HG02870 (cell line): ENCODE measurements around the gene BICRA.
"Not testable (repeated sequence)": the region's sequence is repeated elsewhere in the genome, so short reads cannot be mapped to it uniquely, and the experiment has no call there.

Experiments used
- ATAC-seq: cut with Tn5 transposase; IDR thresholded peaks from one replicate; pipeline ENCODE4 v1.9.1; 2021; ENCODE audit warnings: mild to moderate bottlenecking, moderate library complexity; ENCODE audit not compliant: unreplicated experiment

The BICRA gene

DNA sequence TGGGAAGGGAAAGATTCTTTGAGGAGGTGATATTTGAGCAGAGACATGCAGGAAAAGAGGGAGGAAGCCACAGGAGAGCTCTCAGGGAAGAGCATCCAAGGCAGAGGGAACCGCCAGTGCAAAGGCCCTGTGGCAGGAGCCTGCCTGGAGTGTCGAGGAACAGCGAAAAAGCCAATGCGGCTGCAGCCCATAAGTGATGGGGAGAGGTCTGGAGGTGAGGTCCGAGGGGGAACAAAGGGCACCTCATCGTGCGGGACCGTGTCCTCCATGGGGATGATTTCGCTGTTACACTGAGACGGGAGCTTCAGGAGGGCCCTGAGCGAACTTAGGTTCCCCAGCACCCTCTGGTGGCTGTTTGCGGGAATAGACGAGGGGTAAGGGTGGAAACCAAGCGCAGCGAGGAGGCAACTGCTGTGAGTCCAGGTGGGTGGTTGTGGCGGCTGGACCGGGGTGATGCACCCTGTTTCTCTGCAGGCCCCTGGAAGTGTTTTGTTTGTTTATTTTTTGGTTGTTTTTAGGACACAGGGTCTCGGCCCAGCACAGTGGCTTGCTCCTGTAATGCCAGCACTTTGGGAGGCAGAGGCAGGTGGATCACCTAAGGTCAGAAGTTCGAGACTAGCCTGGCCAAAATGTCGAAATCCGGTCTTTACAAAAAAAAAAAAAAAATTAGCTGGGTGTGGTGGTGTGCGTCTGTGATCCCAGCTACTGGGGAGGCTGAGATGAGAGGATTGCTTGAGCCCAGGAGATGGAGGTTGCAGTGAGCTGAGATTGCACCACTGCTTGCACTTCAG, 98.4 kb downstream of the BICRA start:
- no peak for ATAC-seq

DNA sequence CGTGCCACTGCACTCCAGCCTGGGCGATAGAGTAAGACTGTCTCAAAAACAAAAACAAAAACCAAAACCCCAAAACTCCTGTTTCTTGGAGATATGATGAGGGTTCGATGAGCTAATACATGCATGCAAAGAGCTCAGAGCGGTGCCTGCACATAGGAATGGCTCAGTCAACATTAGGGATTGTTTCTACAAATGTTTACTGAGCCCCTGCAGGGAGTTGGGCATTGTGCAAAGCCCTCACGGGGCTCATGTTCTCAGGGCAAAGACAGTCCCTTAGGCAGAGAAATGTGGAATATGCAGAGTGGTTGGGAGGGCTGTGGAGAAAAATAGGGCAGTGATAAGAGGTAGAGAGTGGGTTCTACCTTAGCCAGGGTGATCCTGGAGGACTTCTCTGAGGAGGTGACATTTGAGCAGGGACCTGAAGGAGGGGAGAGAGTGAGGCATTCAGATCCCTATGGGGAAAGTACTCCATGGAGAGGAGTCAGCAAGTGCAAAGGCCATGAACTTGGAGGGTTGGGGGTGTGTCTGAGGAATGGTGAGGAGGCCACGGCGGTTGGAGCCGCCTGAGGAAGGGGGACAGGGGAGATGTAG, 102.8 kb downstream of the BICRA start:
- no peak for ATAC-seq

DNA sequence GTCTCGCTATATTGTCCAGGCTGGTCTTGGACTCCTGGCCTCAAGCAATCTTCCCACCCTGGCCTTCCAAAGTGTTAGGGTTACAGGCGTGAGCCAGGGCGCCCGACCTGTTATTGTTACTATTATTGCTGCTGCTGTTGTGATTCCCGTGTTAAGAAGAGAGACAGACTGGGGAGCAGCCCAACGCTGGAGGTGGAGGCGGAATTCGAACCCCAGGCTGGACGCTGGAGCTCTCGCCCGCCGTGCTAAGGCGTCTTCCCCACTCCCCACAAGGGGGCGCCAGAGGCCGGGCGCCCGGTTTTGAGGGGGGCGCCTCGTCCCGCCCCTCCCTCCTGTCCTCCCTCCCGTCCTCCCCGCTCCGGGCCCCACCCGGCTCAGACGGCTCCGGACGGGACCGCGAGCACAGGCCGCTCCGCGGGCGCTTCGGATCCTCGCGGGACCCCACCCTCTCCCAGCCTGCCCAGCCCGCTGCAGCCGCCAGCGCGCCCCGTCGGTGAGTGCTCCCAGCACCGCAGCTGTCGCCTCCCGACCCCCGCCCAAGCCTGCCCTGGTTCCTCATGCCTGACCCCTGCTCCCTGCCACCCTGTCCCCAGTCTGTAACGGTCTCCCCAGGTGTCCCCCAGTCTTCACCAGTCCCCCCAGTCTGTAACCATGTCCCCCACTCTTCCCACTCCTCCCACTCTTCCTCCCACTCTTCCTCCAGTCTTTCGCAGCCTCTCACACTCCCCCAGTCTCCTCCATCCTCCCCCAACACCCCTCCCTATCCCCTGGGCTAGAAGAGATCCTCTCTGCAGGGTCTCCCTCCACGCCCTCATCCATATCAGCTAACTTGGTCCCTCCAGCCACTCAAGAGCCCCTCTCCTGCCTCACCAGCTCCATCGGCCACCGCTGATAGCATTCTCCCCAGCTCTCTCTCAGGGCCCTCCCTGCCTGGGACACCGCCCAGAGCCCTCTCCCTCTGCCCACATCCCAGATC, 104.4 kb downstream of the BICRA start, which contains the start of gene EHD2:
Gene EHD2, plus strand, starts transcription at position 377 of the 976 bp plus-strand sequence. CDS start 3,191 bp downstream, outside the sequence.
- ATAC-seq, result no peak

DNA sequence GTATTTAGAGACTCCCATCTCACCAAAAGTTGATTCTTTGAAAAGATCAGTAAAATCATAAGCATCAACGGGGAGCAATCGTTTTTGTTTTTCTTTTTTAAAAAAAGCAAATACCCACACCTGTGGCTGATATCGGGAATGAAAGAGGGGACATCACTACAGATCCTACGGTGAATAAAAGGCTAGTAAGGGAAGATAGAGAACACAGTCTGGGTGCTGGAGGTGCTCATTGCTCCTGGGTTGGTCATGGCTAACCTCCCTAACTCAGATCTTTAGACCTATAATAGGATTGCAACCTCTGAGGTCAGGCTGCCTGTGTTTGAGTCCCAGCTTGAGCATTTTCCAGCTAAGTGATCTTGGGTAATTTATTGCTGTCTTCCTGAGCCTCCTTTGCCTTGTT, 105.4 kb downstream of the BICRA start:
- ATAC-seq, result no peak

- ATAC-seq, result not testable (repeated sequence)
Measured at GRCh38 chr19:47714855-47715254, 105.9 kb downstream of the BICRA start.

GRCh38 chr19:47716270-47716937, 107.5 kb downstream of the BICRA start:
- ATAC-seq, result no peak

- not testable (repeated sequence) for ATAC-seq
Measured at GRCh38 chr19:47718415-47719046, 109.6 kb downstream of the BICRA start.

- no peak for ATAC-seq
Measured at GRCh38 chr19:47719047-47719859, 110.3 kb downstream of the BICRA start.

DNA sequence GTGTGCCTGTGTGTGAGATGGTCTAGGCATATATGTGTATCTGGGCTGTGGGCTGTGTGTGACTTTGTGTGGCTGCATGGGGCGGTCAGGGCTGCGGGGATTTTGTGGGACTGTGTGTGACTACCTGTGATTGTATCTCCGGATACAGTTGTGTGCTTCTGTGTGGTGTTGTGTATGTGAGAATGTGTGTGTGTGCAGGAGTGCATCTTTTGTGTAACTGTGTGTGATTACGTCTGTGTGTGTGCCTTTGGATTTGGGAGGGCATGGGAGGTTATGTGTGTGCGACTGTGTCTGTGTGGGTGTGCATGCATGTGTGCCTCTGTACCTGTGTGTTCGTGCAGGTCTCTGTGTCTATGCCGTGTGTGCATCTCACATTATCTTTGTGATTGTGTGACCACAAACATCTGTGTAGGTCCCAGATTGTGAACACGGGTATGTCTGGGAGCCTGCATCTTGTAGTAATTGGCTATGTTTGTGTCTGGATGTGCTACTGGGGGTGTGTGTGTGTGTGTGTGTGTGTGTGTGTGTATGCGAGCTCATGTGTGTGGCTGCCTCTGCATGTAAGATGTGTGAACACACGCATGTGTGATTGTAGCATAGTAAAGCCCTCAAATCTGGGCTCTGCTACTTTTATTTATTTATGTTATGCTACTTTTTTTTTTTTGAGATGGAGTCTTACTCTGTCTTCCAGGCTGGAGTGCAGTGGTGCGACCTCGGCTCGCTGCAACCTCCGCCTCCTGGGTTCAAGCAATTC, 111.9 kb downstream of the BICRA start:
- no peak for ATAC-seq

DNA sequence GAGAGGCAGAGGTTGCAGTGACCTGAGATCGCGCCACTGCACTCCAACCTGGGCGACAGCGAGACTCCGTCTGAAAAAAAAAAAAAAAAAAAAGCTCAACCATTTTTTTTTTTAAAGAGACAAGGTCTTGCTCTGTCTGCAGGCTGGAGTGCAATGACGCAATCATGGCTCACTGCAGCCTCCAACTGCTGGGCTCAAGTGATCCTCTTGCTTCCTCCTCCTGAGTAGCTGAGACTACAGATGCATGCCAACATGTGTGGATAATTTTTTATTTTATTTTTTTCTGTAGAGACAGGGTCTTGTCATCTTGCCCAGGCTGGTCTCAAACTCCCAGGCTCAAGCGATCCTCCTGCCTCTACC, 114.6 kb downstream of the BICRA start:
- ATAC-seq, result no peak

DNA sequence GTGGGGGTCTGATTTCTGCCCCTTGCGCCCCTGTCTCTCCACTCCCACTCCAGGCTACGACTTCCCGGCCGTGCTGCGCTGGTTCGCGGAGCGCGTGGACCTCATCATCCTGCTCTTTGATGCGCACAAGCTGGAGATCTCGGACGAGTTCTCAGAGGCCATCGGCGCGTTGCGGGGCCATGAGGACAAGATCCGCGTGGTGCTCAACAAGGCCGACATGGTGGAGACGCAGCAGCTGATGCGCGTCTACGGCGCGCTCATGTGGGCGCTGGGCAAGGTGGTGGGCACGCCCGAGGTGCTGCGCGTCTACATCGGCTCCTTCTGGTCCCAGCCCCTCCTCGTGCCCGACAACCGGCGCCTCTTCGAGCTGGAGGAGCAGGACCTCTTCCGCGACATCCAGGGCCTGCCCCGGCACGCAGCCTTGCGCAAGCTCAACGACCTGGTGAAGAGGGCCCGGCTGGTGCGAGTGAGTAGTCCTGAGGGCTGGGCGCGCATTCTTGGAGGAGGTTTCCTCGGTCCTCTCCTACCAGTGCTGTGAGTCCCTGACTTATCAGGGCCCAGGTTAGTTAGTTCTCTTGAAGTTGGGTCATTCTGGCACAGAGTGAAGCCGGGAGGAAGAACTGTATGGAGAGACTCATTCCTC, 116.9 kb downstream of the BICRA start:
- no peak for ATAC-seq

GRCh38 chr19:47726467-47726866, 117.5 kb downstream of the BICRA start:
- ATAC-seq, result no peak

- ATAC-seq, result not testable (repeated sequence)
Measured at GRCh38 chr19:47728295-47728694, 119.4 kb downstream of the BICRA start.

DNA sequence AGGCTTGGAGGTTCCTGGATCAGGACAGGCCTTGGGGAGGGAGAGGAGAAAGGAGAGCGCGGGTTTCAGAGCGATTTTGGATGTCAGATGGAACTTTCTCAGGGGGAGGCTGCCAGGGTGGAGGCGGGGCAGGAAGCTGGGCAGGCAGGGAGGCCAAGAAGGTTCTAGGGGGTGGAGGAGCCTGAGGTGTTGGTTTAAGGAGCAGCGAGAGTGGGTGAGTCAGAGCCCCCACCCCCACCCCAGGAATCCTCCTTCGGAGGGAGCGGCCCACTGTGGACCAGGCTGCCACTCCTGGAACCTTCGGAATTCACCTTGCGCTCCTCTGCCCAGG, 120.5 kb downstream of the BICRA start:
- ATAC-seq, result no peak

DNA sequence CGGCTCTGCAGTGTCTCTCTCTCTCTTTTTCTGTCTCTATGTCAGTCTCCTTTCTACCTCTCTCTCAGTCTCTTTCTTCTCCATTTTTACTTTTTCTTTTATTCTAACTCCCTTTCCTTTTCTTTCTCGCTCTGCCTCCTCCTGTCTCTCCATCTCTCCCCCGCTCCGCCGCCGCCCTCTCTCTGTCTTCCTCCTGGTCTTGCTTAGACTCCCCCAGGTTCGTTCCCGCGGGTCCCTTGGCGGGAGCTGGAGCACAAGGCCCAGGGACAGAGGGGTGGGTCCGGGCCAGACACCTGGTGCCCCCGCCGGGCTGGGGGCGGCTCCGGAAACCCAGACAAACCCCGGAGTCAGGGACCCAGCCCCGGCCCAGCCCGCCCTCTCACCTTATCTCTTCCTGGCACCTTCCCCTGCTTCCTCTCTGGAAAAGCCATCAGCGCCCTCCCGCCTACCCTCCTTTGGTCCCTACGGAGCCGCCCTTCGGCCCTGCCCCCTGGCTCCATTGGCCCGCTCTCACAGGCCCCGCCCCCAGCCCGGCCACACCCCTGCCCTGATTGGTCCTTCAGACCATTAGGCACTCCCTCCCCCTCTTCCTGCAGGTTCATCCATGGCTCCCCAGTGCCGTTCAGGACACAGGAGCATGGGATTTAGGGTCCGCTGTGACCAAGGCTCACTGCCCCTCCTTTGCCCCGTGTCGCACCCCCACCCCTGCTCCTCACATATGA, 121.0 kb downstream of the BICRA start:
- no peak for ATAC-seq

- no peak for ATAC-seq
Measured at GRCh38 chr19:47730521-47730889, 121.6 kb downstream of the BICRA start.

DNA sequence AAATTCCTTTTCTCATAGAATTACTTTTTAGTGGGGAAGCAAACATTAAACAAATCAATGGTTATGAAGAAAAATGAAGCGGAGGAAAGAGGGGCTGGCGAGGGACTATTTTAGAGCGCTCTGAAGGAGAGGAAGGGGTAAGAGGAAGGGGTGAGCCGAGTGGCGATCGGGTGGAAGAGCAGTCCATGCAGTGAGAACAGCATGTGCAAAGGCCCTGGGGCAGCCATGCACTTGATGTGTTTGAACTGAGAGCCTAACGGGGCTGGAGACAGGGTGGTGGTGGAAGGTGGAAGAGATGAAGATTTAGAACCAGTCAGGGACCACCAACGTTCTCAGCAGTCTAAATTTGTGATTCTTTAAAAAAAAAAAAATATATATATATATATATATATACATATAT, 122.0 kb downstream of the BICRA start:
- ATAC-seq, result no peak

GRCh38 chr19:47735131-47735530, 126.2 kb downstream of the BICRA start:
- ATAC-seq, result no peak
